Chondrocyte (in vitro differentiated cells): ENCODE results near the gene DMAC2L. TPM values are rescaled to one million over a fixed set of nuclear protein-coding genes. Genes with fewer than 3 reads are reported as not detected.
"Not testable (repeated sequence)": the region's sequence is repeated elsewhere in the genome, so short reads cannot be mapped to it uniquely, and the experiment has no call there.

ENCODE experiments used
- DNase-seq: peaks from one replicate; pipeline ENCODE4 v3.0.0; 2021; ENCODE audit warnings: mixed read lengths, low spot score
- H3K27ac Mint-ChIP-seq: one replicate; pipeline ENCODE4 v1.8.0; 2021; ENCODE audit warnings: mild to moderate bottlenecking, moderate library complexity, mixed read lengths; ENCODE audit not compliant: unreplicated experiment
- H3K27me3 Mint-ChIP-seq: 2 replicates; pipeline ENCODE4 v1.8.0; 2021; ENCODE audit warnings: low read depth, mixed read lengths
- H3K36me3 Mint-ChIP-seq: 2 replicates; pipeline ENCODE4 v1.8.0; 2021; ENCODE audit warnings: low read depth, mixed read lengths
- H3K4me1 Mint-ChIP-seq: 2 replicates; pipeline ENCODE4 v1.8.0; 2021; ENCODE audit warnings: low read depth, mild to moderate bottlenecking, mixed read lengths
- H3K4me3 Mint-ChIP-seq: one replicate; pipeline ENCODE4 v1.8.0; 2021; ENCODE audit warnings: mild to moderate bottlenecking, moderate library complexity, mixed read lengths; ENCODE audit not compliant: unreplicated experiment
- H3K9me3 Mint-ChIP-seq: 2 replicates; pipeline ENCODE4 v1.8.0; 2021; ENCODE audit warnings: low read depth, mixed read lengths
- total RNA-seq: library from RNA; stranded (reverse); gene quantifications from 3 replicates; pipeline ENCODE4 v1.2.1, GENCODE V29; 2021
- TF ChIP-seq, protein P1 (sequence below): fragments of 200-600 bp; sonication (generic); IDR thresholded peaks from 2 replicates; pipeline ENCODE4 v1.5.0; 2021; ENCODE audit warnings: antibody characterized with exemption, mild to moderate bottlenecking, moderate library complexity

Gene DMAC2L
- total RNA-seq, 1 donor from 2014 or later, result 13.5 TPM

DNA sequence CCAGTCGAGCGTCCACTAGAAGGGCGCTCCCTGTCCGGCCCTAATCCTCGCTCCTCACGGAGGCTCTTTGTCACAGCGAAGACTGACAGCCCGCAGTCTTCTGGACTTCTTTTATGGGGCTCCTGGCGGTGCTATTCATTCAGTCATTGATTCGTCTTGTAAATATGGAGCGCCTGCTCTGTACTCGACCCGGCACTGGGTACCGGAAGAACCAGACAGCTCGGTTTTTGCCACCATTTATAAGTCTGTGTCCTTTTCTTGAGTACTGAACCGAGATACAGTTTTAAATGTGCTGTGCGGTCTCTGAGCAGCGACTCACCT, 570 bp downstream of the DMAC2L start:
- Mint-ChIP-seq H3K9me3 (peaks cover 9% of the 10 kb centered on the region), H3K27ac (peak overlapping the region; percentile 99), H3K36me3 (peaks cover 6% of the 10 kb centered on the region), H3K27me3 (no peaks in the 10 kb centered on the region), H3K4me1 (peaks cover 23% of the 10 kb centered on the region), H3K4me3 (peak overlapping the region; percentile 89)
- TF ChIP-seq, protein P1, sequence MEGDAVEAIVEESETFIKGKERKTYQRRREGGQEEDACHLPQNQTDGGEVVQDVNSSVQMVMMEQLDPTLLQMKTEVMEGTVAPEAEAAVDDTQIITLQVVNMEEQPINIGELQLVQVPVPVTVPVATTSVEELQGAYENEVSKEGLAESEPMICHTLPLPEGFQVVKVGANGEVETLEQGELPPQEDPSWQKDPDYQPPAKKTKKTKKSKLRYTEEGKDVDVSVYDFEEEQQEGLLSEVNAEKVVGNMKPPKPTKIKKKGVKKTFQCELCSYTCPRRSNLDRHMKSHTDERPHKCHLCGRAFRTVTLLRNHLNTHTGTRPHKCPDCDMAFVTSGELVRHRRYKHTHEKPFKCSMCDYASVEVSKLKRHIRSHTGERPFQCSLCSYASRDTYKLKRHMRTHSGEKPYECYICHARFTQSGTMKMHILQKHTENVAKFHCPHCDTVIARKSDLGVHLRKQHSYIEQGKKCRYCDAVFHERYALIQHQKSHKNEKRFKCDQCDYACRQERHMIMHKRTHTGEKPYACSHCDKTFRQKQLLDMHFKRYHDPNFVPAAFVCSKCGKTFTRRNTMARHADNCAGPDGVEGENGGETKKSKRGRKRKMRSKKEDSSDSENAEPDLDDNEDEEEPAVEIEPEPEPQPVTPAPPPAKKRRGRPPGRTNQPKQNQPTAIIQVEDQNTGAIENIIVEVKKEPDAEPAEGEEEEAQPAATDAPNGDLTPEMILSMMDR, result peak; percentile 28
- DNase-seq, result no peak

DNA sequence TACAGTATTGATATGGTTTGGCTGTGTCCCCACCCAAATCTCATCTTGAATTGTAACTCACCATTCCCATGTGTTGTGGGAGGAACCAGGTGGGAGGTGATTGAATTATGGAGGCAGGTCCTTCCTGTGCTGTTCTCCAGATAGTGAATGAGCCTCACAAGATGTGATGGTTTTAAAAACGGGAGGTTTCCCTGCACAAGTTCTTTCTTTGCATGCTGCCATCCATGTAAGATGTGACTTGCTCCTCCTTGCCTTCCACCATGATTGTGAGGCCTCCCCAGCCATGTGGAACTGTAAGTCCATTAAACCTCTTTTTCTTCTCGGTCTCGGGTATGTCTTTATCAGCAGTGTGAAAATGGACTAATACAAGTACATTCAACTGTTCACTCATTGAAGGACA, 2.0 kb downstream of the DMAC2L start:
- not testable (repeated sequence) for H3K27ac Mint-ChIP-seq, H3K36me3 Mint-ChIP-seq, H3K9me3 Mint-ChIP-seq, H3K4me3 Mint-ChIP-seq, DNase-seq, H3K27me3 Mint-ChIP-seq
- H3K4me1 Mint-ChIP-seq, result peaks cover 27% of the 10 kb centered on the region

GRCh38 chr14:50318031-50318626, 6.0 kb downstream of the DMAC2L start:
- no peak overlapping the region for H3K27ac Mint-ChIP-seq
- peaks cover 16% of the 10 kb centered on the region for H3K4me1 Mint-ChIP-seq

GRCh38 chr14:50319293-50319692, 7.2 kb downstream of the DMAC2L start:
- H3K27me3 Mint-ChIP-seq, result no peaks in the 10 kb centered on the region
- H3K36me3 Mint-ChIP-seq, result peaks cover 8% of the 10 kb centered on the region
- no peak overlapping the region for H3K27ac Mint-ChIP-seq
- TF ChIP-seq, protein P1, result no peak
- H3K4me3 Mint-ChIP-seq, result no peak overlapping the region
- H3K9me3 Mint-ChIP-seq, result peaks cover 9% of the 10 kb centered on the region
- H3K4me1 Mint-ChIP-seq, result peaks cover 8% of the 10 kb centered on the region
- no peak for DNase-seq

More at GRCh38 chr14:50318031-50318626, 6.0 kb downstream of the DMAC2L start:
- Mint-ChIP-seq H3K4me3 (no peak overlapping the region), H3K36me3 (peaks cover 6% of the 10 kb centered on the region), H3K9me3 (peaks cover 9% of the 10 kb centered on the region), H3K27me3 (no peaks in the 10 kb centered on the region)
- TF ChIP-seq, protein P1, result peak; percentile 86
- DNase-seq, result no peak

DNA sequence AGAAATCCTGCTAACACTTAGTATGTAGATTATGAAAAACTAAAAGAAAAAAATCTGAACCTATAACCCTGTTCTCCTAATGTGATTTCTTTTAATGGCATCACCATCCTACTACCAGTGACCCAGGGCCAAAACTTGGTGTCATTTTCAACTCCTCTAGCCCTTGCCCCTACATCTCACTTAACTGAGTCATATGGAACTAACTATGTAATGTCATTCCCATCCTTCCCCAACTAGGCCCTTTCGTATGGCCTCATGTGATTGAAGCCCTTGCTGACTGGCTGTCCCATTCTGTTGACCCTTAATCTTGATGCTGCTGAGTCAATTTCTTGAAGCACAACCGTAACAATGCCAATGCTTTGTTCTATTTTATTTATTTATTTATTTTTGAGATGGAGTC, 7.6 kb downstream of the DMAC2L start:
- H3K27me3 Mint-ChIP-seq, result no peaks in the 10 kb centered on the region
- DNase-seq, result no peak
- TF ChIP-seq, protein P1, result no peak
- peaks cover 8% of the 10 kb centered on the region for H3K4me1 Mint-ChIP-seq
- H3K9me3 Mint-ChIP-seq, result peaks cover 9% of the 10 kb centered on the region
- peak overlapping the region; percentile 52 for H3K27ac Mint-ChIP-seq
- H3K36me3 Mint-ChIP-seq, result peaks cover 8% of the 10 kb centered on the region
- H3K4me3 Mint-ChIP-seq, result no peak overlapping the region

- no peak overlapping the region for H3K4me3 Mint-ChIP-seq
- peaks cover 9% of the 10 kb centered on the region for H3K9me3 Mint-ChIP-seq
- H3K27me3 Mint-ChIP-seq, result no peaks in the 10 kb centered on the region
- H3K27ac Mint-ChIP-seq, result no peak overlapping the region
- H3K4me1 Mint-ChIP-seq, result peaks cover 8% of the 10 kb centered on the region
- peaks cover 8% of the 10 kb centered on the region for H3K36me3 Mint-ChIP-seq
- TF ChIP-seq, protein P1, result no peak
- DNase-seq, result no peak
These were observed 8.2 kb downstream of the DMAC2L start for GRCh38 chr14:50320283-50320682.
